Esophagus (tissue), 2 donors: ENCODE measurements around the gene CLIP1. TPM values are rescaled to one million over a fixed set of nuclear protein-coding genes. Genes with fewer than 3 reads are reported as not detected.

Experiments used
- H3K27ac ChIP-seq, 2 donors: one replicate each; pipeline ENCODE4 v1.5.1; 2013; ENCODE audit warnings: low read depth in 2 of 2, mild to moderate bottlenecking in 2 of 2, inconsistent platforms in 1 of 2, low read length in 1 of 2, moderate library complexity in 1 of 2
- H3K27me3 ChIP-seq, 2 donors: one replicate each; pipeline ENCODE4 v1.6.1; 2013; ENCODE audit warnings: low read length in 2 of 2, control low read depth in 1 of 2, mild to moderate bottlenecking in 1 of 2; ENCODE audit not compliant: insufficient read depth in 2 of 2, control insufficient read depth in 1 of 2
- H3K36me3 ChIP-seq, 2 donors: one replicate each; pipeline ENCODE4 v1.6.1; 2013; ENCODE audit warnings: low read length in 1 of 2; ENCODE audit not compliant: control insufficient read depth in 2 of 2, insufficient read depth in 2 of 2
- H3K4me1 ChIP-seq, 2 donors: one replicate each; pipeline ENCODE4 v1.6.1; 2013; ENCODE audit warnings: low read length in 1 of 2; ENCODE audit not compliant: control insufficient read depth in 2 of 2, insufficient read depth in 2 of 2
- H3K4me3 ChIP-seq, 2 donors: one replicate each; pipeline ENCODE4 v1.5.1; 2013; ENCODE audit warnings: low read length in 2 of 2, mild to moderate bottlenecking in 2 of 2, low read depth in 1 of 2, moderate library complexity in 1 of 2
- H3K9me3 ChIP-seq, 2 donors: one replicate each; pipeline ENCODE4 v1.6.1; 2013; ENCODE audit warnings: mild to moderate bottlenecking in 2 of 2, low read depth in 1 of 2, low read length in 1 of 2, moderate library complexity in 1 of 2; ENCODE audit not compliant: control insufficient read depth in 2 of 2, insufficient read depth in 1 of 2
- WGBS, 2 donors: extraction: QIAGEN DNeasy Blood & Tissue Kit; methylation state at CpG; one replicate each; pipeline ENCODE4 v1.1.7; 2013; 5-methylcytosine and 5-hydroxymethylcytosine counted together
- polyA plus RNA-seq, 2 donors: library from polyadenylated mRNA; stranded (reverse); fragments of 200-250 nt; gene quantifications; one replicate each; pipeline ENCODE4 v1.2.3, GENCODE V29; 2013
- donor health status: healthy with polysubstance abuse.
- donor health status: Bipolar disorder and iron deficiency.

Gene CLIP1
- polyA plus RNA-seq, 2 donors = 50.0 to 52.3 TPM

DNA sequence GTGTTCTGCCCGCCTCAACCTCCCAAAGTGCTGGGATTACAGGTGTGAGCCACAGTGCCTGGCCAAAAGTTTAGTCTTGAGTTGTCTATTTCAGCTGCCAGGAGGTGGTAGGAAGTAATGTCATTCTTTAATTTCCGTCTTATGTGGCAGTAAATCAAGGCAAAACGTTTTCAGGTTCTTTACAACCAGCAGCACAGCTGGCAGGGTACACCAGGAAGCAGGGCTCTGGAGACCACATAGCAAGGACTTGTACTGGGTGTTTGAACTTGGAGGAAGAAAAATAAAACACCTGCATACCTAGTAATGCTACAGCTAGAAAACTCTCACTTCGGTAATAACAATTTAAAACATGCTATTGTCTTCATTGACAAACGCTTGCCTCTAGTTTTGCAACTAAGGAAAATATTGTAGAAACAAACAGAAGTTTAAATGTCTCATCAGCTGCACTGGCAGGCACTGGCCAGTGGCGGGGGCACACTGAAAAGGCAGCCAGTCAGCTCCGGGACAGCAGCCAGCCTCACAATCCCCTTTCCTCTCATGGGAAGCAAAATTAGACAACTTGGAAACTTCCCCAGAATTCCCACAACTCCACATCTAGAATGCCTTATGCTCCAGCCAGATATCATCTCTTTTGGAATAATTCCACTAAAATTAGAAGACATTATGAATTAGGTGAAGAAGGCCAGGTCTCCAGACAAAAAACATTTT, 72.2 kb downstream of the CLIP1 start:
- WGBS, 2 donors = 62 to 69% methylated on average over 7 of the region's 7 CpGs
- Histone ChIP-seq H3K27me3 (no peaks in the 10 kb centered on the region), H3K36me3 (peaks cover 8 to 29% of the 10 kb centered on the region in 2 donors), H3K27ac (peak overlapping the region in 1 of 2 donors; percentile 45), H3K4me3 (no peak overlapping the region), H3K9me3 (no peaks in the 10 kb centered on the region), H3K4me1 (no peaks in the 10 kb centered on the region)

DNA sequence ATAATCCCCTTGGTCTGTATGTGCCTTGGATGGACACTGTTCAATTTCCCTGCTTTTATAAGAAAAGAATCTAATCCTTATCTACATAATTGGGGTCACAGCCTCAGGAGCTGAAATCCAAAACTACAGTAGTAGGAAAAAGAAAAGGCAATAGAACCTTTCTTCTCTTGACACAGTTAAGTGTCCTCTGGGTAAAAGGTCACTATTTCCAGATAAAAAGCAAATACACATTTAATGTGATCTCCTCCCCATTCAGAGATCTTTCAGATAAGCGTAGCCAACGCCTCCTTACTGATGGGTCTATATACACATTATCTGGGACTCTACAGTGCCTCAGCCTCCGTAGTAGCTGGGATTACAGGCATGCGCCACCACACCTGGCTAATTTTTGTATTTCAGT, 73.4 kb downstream of the CLIP1 start:
- no peaks in the 10 kb centered on the region for H3K27me3 ChIP-seq
- H3K4me3 ChIP-seq = no peak overlapping the region
- no peak overlapping the region for H3K27ac ChIP-seq
- no peaks in the 10 kb centered on the region for H3K4me1 ChIP-seq
- 86 to 96% methylated on average over 4 of the region's 4 CpGs for WGBS, 2 donors
- H3K36me3 ChIP-seq = peaks cover 3 to 20% of the 10 kb centered on the region in 2 donors
- H3K9me3 ChIP-seq = no peaks in the 10 kb centered on the region

DNA sequence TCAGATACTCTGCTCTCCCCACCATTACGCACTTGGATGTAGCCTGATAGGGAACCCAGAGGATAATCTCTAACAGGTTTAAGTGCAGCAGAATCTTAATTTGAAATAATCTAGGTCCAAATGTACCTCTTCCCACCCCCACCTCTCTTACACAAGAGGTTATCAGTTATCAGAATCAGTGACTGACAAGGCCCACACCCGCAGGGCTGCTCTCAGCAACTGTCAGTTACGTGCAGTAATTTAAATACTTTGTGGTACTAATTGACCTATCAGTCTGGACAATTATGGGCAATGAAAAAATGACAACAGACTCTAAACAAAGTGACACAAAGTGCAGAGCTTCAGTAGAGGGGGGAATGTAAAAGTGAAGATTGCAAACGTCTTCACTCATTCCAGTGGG, 74.0 kb downstream of the CLIP1 start:
- Histone ChIP-seq H3K4me1 (no peaks in the 10 kb centered on the region), H3K4me3 (no peak overlapping the region), H3K27ac (no peak overlapping the region), H3K9me3 (no peaks in the 10 kb centered on the region), H3K36me3 (peaks cover 3 to 20% of the 10 kb centered on the region in 2 donors), H3K27me3 (no peaks in the 10 kb centered on the region)
- WGBS, 2 donors = 90 to 92% methylated on average over 4 of the region's 4 CpGs

DNA sequence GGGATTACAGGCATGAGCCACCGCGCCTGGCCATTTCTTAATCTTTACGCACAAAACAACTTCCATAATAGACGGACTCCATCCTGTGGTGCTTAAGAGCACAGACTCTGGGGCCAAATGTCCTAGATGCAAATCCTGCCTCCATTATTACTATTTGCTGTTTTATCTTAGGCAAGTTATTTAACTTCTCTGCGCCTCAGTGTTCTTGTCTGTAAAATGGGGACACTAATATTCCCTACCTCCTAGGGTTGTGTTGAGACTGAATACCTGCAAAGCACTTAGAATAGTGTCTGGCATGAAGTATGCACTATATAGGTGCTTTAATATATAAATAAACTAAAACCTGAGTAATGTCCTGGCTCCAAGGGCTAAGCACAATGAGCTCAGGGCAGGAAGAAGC, 76.4 kb downstream of the CLIP1 start:
- 98% methylated on average over 5 of the region's 5 CpGs for WGBS, 2 donors
- no peaks in the 10 kb centered on the region for H3K4me1 ChIP-seq
- no peaks in the 10 kb centered on the region for H3K9me3 ChIP-seq
- no peak overlapping the region for H3K4me3 ChIP-seq
- no peaks in the 10 kb centered on the region for H3K27me3 ChIP-seq
- H3K36me3 ChIP-seq = peaks cover 5 to 11% of the 10 kb centered on the region in 2 donors
- H3K27ac ChIP-seq = no peak overlapping the region

DNA sequence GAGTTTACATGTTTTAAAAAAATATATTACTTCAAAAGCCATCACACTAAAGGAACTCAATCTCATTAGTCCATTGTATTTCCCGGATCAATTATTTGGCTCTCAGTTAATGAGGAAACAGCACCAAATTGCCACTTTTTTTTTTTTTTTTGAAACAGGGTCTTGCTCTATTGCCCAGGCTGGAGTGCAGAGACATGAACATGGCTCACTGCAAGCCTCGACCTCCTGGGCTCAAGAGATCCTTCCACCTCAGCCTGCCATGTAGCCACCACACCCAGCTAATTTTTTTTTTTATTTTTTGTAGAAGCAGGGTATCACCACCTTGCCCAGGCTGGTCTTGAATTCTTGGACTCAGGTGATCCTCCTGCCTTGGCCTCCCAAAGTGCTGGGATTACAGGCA, 77.4 kb downstream of the CLIP1 start:
- Histone ChIP-seq H3K27me3 (no peaks in the 10 kb centered on the region), H3K36me3 (peaks cover 10 to 13% of the 10 kb centered on the region in 2 donors), H3K4me1 (no peaks in the 10 kb centered on the region), H3K4me3 (no peak overlapping the region), H3K27ac (no peak overlapping the region), H3K9me3 (no peaks in the 10 kb centered on the region)
- 89 to 95% methylated on average over 2 of the region's 2 CpGs for WGBS, 2 donors

DNA sequence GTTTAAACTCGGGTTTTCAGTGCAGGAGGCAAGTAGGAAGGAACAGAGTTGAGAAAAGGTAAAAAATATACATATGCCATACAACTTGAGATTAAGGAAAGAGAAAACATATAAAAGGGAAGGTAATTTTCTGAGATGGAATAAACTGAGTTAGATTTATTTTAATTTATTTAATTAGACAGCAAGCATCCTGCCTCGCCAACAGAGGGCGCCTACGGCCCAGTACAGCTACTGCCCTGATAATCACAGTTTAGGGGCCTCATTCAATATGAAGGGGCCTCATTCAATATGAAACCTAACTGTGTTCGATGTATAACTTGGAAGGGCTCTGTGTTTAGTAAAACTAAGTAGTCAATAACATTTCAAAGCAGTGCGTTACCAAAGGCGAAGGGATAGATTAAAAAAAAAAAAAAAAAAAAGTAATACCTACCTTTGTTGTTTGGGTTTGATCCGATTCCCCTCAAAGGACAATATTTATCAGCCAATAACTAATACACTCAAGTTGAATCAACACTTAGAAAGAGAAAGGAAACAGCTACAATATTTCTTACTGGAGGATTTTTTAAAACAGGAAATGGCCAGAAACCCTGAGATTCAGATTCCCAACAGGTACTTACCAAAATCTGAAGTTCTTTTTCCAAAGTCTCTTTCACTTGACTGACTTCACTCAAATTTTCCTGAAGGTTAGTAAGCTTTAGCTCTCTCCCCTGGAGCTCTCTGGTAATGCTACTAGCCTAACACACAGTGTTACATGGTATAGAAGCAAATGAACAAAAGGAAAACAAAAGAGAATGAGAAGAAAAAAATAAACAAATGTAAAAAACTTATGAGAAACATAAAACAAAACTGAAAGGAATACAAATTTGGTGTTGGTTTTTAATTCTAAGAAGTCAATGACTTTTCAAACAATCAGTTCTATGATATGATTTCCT, 86.2 kb downstream of the CLIP1 start:
- H3K36me3 ChIP-seq = peaks cover 17 to 24% of the 10 kb centered on the region in 2 donors
- H3K27ac ChIP-seq = no peak overlapping the region
- no peaks in the 10 kb centered on the region for H3K27me3 ChIP-seq
- H3K4me3 ChIP-seq = no peak overlapping the region
- WGBS, 2 donors = 78 to 80% methylated on average over 8 of the region's 8 CpGs
- no peaks in the 10 kb centered on the region for H3K9me3 ChIP-seq
- H3K4me1 ChIP-seq = no peaks in the 10 kb centered on the region

DNA sequence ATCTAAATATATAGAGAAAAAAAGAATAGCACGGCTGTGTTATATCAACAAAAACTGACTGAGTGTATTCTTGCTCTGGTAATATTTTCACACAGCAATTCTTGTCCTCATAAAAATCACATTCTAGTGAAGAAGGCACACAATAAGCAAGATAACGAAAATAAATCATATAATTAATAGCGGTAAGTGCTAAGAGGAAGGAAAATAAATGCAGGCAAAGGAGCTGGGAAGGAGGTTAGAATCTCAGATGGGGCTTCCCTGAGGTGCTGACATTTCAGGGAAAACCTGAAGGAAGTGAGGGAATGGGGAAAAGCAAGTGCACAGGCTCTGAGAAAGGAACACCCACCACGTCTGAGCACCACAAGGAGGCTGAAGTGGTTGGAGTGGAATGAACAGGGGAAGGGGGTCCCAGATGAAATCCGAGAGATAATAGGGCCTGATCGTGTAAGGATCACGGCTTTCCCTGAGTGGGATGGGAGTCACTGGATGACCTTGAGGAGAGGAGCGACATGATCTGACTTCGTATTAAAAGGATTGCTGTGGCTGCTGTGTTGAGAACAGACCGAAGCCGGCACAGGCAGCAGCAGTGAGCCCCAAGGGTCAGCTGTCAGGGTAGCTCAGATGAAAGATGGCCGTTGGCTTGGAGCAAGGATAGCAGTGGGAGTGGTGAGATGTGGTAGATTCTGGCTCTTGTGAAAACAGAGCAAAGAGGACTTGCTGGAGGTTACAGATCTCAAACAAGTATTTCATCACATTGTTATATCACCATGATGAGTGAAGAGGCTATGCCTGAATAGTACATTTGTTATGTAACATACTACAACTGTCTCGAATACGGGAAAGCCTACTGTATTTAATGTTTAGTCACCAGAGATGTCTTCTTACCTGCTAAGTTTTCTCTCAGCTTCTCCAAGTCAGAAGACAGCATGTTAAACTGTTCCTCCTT, 89.1 kb downstream of the CLIP1 start:
- Histone ChIP-seq H3K4me1 (no peaks in the 10 kb centered on the region), H3K36me3 (peaks cover 10 to 23% of the 10 kb centered on the region in 2 donors), H3K27ac (no peak overlapping the region), H3K4me3 (no peak overlapping the region), H3K9me3 (no peaks in the 10 kb centered on the region), H3K27me3 (no peaks in the 10 kb centered on the region)
- 89 to 90% methylated on average over 14 of the region's 14 CpGs for WGBS, 2 donors

DNA sequence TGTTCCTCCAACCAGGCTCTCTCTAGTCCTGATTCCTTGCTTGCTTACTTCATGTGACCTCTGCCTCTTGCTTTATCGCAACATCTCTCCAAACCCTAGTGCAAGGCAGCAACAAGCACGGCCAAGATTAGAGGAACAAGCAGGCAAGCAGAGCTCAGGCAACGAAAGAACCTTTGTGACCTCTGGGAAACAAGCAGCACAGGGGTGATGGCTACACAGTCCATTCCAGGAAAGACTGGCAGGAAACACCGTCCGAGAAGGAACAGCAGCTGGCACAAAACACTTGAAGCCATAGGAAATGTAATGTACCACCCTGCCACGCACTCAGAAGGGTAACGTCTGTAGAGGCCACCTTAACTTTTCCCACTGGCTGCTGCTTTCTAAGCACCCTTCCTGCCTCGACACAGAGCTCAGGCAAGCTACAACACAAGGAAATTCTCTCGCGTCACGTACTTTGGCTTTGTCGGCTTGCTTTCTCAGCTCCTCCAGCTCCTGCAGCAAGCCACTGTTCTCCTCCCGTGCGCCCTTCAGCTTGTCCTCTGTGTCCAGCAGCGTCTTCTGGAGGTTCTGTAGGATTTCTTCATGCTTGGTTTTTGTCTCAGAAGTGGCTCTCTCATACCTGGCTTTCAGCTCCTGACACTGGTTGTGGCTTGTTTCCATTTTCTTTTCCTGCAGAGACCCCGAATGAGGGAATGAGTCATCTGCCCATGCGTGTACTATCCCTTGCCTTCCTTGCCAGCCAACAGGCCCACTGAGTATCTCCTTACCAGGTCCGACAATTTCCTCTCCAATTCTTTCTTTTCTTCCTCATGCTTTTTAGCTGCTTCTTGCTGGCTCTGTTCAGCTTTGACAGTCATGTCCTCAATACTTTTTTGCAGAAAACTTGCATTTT, 94.7 kb downstream of the CLIP1 start:
- Histone ChIP-seq H3K4me3 (no peak overlapping the region), H3K27ac (no peak overlapping the region), H3K9me3 (no peaks in the 10 kb centered on the region), H3K27me3 (no peaks in the 10 kb centered on the region), H3K36me3 (peaks cover 11 to 17% of the 10 kb centered on the region in 2 donors), H3K4me1 (no peaks in the 10 kb centered on the region)
- WGBS, 2 donors = 81 to 85% methylated on average over 18 of the region's 18 CpGs
